Measurements from ENCODE around the gene MFSD8.
"Not testable (repeated sequence)": the region's sequence is repeated elsewhere in the genome, so short reads cannot be mapped to it uniquely, and the experiment has no call there.

Gene MFSD8

DNA sequence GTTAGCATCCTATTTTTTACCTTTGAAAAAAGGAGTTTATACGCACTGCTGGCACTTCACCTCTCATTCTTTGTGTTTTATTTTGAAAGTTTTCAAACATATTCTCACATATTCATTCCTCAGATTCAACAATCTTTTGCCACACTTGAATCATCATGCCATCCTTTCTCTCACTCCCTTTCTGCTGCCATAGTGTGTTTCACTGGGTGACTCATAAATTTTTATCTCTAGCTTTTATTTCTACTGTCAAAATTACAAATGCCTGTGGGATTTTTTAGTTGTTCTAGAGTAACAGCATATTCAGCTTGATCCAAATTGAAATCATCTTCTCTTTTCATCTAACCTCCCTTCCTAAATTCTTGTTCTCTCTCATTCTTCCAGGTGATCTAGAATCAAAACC lies 28.0 kb downstream of the MFSD8 start:
- no peak for DNase-seq (ENCODE audit: low spot score)

- not testable (repeated sequence) for DNase-seq (ENCODE audit: low spot score)
These were observed 33.1 kb downstream of the MFSD8 start for GRCh38 chr4:127931836-127932235.

- DNase-seq (ENCODE audit: low spot score) = no peak
These were observed 34.8 kb downstream of the MFSD8 start for GRCh38 chr4:127930175-127930574.

DNA sequence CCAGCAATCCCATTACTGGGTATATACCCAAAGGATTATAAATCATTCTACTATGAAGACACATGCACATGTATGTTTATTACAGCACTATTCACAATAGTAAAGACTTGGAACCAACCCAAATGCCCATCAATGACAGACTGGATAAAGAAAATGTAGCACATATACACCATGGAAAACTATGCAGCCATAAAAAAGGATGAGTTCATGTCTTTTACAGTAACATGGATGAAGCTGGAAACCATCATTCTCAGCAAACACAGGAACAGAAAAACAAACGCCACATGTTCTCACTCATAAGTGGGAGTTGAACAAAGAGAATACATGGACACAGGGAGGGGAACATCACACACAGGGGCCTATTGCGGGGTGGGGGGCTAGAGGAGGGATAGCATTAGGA lies 39.3 kb downstream of the MFSD8 start:
- DNase-seq (ENCODE audit: low spot score) = not testable (repeated sequence)

DNA sequence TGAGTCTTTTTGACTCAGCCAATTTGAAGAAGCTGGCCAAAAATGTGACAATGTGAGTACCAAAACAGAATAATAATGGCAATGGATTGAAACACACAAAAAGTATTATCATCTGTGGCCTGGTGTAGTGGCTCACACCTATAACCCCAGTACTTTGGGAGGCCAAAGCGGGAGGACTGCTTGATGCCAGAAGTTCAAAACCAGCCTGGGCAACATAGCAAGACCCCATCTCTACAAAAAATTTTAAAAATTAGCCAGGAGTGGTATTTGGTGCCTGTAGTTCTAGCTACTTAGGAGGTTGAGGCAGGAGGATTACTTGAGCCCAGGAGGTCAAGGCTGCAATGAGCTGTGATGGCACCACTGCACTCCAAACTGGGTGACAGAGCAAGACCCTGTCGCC lies 42.7 kb downstream of the MFSD8 start:
- no peak for DNase-seq (ENCODE audit: low spot score)

- no peak for DNase-seq (ENCODE audit: low spot score)
These were observed 44.5 kb downstream of the MFSD8 start for GRCh38 chr4:127920521-127920920.

DNA sequence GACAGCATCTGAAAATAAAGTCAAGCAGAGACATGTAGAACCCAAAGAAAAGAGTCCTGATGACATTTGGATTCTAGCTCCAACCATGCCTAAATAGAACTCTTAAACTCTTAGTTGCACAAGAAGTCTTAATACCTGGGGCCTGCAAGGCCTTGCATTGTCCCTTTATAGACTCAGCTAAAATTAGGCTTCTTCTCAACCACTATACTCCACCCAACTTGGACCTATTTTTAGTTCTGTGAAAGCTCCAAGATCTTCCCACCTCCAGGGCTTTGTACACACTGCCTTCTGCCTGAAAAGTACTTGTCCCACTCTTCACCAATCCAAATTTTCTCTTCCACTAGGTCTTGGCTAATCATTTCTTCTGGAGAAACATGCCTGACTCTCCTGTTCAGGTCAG lies 47.8 kb downstream of the MFSD8 start:
- DNase-seq (ENCODE audit: low spot score) = no peak

- no peak for DNase-seq (ENCODE audit: low spot score)
These were observed 48.5 kb downstream of the MFSD8 start for GRCh38 chr4:127916512-127916911.

GRCh38 chr4:127905029-127905428 lies 59.9 kb downstream of the MFSD8 start:
- DNase-seq (ENCODE audit: low spot score) = no peak

DNA sequence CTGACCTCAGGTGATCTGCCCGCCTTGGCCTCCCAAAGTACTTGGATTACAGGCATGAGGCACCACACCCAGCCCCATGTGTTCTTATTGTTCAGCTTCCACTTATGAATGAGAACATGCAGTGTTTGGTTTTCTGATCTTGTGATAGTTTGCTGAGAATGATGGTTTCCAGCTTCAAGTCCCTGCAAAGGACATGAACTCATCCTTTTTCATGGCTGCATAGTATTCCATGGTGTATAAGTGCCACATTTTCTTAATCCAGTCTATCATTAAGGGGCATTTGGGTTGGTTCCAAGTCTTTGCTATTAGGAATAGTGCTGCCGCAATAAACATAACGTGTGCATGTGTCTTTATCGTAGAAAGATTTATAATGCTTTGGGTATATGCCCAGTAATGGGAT lies 65.3 kb downstream of the MFSD8 start:
- DNase-seq (ENCODE audit: low spot score) = not testable (repeated sequence)

- no peak for DNase-seq (ENCODE audit: low spot score)
These were observed 68.4 kb downstream of the MFSD8 start for GRCh38 chr4:127896528-127896927.

GRCh38 chr4:127896069-127896468 lies 68.9 kb downstream of the MFSD8 start:
- no peak for DNase-seq (ENCODE audit: low spot score)

- DNase-seq (ENCODE audit: low spot score) = no peak
These were observed 75.1 kb downstream of the MFSD8 start for GRCh38 chr4:127889903-127890302.

DNA sequence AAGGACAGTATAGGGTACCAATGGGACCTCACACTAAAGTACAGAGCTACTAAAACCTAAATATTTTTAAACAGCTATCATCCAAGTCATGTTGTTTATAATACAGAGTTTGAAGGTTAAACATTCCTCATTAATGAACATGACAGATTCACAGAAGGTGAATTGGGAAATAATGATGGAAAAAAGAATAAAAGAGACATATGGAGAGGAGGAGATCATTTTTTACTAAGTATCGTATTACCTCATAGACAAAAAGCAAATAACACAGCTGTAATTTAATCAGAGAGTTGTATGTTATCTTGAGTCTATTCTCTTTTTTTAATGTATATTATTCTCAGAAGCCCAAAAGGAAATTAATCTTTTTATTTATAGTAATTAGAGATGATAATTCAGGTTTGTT lies 76.4 kb downstream of the MFSD8 start:
- no peak for DNase-seq (ENCODE audit: low spot score)

GRCh38 chr4:127881563-127881864 lies 83.5 kb downstream of the MFSD8 start:
- DNase-seq (ENCODE audit: low spot score) = no peak

DNA sequence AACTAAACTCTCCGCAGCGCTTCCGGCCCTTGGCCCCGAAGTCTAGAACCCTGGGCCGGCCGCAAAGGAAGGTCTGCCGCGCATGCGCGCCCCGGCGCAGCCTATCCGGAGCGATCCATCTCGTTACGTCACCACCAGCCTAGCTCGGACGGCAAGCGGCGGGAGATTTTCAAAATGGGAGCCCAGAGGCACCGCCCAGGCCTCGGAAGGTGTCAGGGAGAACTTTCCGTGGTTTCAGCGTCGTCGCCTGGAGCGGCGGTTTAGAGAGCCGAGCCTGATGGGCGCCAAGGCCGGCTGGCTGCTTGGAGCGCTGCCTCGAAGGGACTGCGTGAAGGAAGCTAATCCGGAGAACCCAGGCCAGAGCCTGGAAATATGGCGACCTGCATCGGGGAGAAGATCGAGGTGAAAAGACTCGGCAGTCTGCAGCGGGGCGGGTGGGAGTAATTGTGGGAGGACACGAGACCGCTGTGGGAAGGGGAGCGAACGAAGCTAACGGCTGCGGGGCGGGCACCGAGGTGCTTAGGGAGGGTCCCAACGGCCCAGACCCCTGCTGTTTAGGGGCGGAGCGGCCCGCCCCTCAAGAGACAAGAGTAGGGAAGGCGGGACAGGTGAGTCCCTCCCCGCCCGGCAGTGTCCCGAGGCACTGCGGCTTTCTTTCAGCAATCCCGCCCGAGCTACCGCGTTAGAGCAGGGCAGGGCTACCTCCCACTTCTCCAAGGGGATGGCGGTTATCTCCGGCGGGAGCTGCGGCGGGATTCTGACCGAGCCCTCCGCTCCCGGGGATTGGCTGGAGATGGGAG lies 84.0 kb downstream of the MFSD8 start, which contains the start of gene PLK4:
TSS of gene PLK4 (plus strand) at position 131 of the 800 bp plus-strand sequence. CDS start at position 373, 242 bp downstream.
- DNase-seq (ENCODE audit: low spot score) = peak; percentile 98

DNA sequence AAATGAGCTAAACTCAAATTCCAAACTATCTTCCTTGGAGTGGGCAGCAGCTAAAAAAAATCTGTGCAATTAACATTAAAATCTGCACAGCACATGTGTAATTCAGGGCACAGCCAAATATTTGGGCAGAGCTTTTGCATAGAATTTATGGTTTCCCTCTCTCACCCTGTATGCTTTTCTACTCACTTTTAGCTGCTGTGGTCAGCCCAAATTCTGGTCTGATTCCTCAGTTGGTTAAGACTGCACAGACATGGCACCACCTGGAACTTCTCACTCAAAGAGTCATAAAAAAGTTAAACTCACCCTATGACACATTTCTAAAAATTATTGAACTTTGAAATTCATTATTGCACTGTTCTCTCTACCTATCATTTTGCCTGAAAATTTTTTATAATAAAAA lies 89.2 kb downstream of the MFSD8 start:
- no peak for DNase-seq (ENCODE audit: low spot score)

DNA sequence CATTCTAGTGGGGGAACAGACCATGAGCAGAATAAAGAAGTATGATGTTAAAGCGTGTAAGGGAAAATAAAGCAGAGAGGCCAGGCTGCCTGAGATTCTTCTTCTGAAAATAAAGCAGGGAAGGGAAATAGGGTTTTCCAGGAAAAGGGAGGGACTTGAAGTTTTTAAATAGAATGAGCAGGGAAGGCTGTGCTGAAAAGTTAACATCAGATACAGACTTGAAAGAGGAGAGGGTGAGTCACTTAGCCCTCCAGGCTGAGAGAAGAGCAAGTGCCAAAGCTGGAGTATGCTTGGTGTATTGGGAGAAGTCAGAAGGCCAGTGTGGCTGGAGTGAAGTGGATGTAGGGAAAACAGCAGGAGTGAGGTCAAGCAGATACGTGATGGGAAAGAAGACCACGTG lies 94.3 kb downstream of the MFSD8 start:
- peak; percentile 82 for DNase-seq (ENCODE audit: low spot score)

- no peak for DNase-seq (ENCODE audit: low spot score)
These were observed 94.7 kb downstream of the MFSD8 start for GRCh38 chr4:127870281-127870680.

- DNase-seq (ENCODE audit: low spot score) = no peak
These were observed 96.8 kb downstream of the MFSD8 start for GRCh38 chr4:127868196-127868595.
